Left lung (tissue), 10 donors: ENCODE data around the gene IQCN. TPM values are rescaled to one million over a fixed set of nuclear protein-coding genes. Genes with fewer than 3 reads are reported as not detected.

Experiments used
- ATAC-seq: fragments of 200-7000 bp; cut with Tn5 transposase; one replicate; pipeline ENCODE4 v1.9.1; 2020; ENCODE audit warnings: moderate library complexity
- DNase-seq, 4 donors: peaks; one replicate each; pipeline ENCODE4 v3.0.0-alpha.2; 2013 to 2020
- H3K27ac ChIP-seq, 2 donors: fragments of 200-600 bp; sonication (generic) in 1 of 2; one replicate each; pipeline versions ENCODE4 v1.5.0 to v1.8.0; 2020 to 2021
- H3K27me3 ChIP-seq, 2 donors: fragments of 200-600 bp; sonication (generic) in 1 of 2; one replicate each; pipeline versions ENCODE4 v1.5.0 to v1.8.0; 2020 to 2021
- H3K36me3 ChIP-seq, 2 donors: fragments of 200-600 bp; sonication (generic) in 1 of 2; one replicate each; pipeline versions ENCODE4 v1.5.0 to v1.8.0; 2020 to 2021
- H3K4me1 ChIP-seq, 2 donors: fragments of 200-600 bp; one replicate each; pipeline ENCODE4 v1.8.0; 2021
- H3K4me3 ChIP-seq, 2 donors: fragments of 200-600 bp; sonication (generic) in 1 of 2; one replicate each; pipeline versions ENCODE4 v1.5.0 to v1.8.0; 2020 to 2021; ENCODE audit warnings: mild to moderate bottlenecking in 1 of 2
- H3K9me3 ChIP-seq, 2 donors: fragments of 200-600 bp; sonication (generic) in 1 of 2; one replicate each; pipeline versions ENCODE4 v1.5.0 to v1.8.0; 2020 to 2021
- intact Hi-C, 2 donors: fragments of 100-400 bp; cut with DNase I; formaldehyde crosslinking; loops; one replicate each; pipeline versions ENCODE4 v1.11.2 to v1.14.2; 2022
- polyA plus RNA-seq, 6 donors: library from polyadenylated mRNA; unstranded; fragments of 120-200 nt; gene quantifications; one replicate each; pipeline ENCODE4 v1.2.1, GENCODE V29; 2013; ENCODE audit not compliant: insufficient read length in 6 of 6
- total RNA-seq, 2 donors: library from RNA; stranded (reverse); fragmentation: NEBNext Ultra II Directional; extraction: Animal tissue kit (Norgen Biotek cat#: 25700); gene quantifications; one replicate each; pipeline ENCODE4 v1.2.1, GENCODE V29; 2021
- TF ChIP-seq, protein P1 (sequence below), 2 donors: fragments of 200-600 bp; sonication (generic) in 1 of 2; IDR thresholded peaks; one replicate each; pipeline versions ENCODE4 v1.5.0 to v1.8.0; 2021; ENCODE audit warnings: antibody characterized with exemption in 2 of 2
- donor health status: DM: no; HTN: yes; CAD: no.
- donor health status: DM: no; HTN: no; CAD: no.

Gene IQCN
- total and polyA plus RNA-seq, 8 donors: 3.0 to 12.7 (median 6.8) TPM

DNA sequence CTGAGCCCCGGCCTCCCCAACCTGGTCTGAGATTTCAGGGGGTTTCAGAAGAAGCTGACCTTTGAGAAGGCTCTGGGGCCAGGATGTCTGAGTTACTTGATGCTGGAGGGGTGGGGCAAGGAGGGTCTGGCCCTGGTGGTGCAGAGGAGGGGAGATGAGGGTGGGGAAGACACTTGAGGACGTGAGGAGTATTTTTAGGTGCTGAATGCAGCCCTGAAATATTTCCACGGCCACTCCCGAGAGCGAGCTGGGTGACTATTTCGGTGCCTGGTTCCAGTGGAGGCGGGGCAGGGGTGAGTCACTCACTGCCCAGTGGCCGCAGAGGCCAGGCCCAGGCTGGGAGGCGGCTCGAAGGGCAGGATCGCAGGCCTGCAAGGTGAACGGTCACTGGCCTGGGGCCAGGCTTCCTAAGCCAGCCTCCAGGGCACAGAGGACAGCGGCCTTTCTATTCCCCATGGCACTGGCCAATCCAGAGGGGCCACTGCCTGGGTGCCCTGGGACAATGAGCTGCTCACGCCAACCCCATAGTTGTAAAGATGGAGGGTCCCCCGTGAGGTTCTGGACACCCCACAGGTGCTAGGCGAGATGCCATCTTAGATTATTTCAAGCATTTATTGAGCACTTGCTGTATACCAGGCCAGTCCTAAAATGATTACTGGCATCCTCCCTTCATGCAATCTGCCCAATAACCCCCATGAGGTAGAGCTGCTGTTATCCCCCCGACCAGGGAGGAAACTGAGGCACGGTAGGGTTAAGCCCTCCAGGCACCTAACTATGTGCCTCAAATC, 26.9 kb upstream of the IQCN start:
- TF ChIP-seq, protein P1, sequence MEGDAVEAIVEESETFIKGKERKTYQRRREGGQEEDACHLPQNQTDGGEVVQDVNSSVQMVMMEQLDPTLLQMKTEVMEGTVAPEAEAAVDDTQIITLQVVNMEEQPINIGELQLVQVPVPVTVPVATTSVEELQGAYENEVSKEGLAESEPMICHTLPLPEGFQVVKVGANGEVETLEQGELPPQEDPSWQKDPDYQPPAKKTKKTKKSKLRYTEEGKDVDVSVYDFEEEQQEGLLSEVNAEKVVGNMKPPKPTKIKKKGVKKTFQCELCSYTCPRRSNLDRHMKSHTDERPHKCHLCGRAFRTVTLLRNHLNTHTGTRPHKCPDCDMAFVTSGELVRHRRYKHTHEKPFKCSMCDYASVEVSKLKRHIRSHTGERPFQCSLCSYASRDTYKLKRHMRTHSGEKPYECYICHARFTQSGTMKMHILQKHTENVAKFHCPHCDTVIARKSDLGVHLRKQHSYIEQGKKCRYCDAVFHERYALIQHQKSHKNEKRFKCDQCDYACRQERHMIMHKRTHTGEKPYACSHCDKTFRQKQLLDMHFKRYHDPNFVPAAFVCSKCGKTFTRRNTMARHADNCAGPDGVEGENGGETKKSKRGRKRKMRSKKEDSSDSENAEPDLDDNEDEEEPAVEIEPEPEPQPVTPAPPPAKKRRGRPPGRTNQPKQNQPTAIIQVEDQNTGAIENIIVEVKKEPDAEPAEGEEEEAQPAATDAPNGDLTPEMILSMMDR (IDR thresholded peaks at IDR 0.05): no peak
- H3K36me3 ChIP-seq: no peaks in the 10 kb centered on the region
- intact Hi-C loops: no loop called here
- H3K4me1 ChIP-seq: peaks cover 11 to 56% of the 10 kb centered on the region in 2 donors
- no peaks in the 10 kb centered on the region for H3K27me3 ChIP-seq
- H3K4me3 ChIP-seq: no peak overlapping the region
- DNase-seq (peak in 2 of 4 donors; percentile 80 to 92), ATAC-seq (peak; percentile 74)
- H3K27ac ChIP-seq: peak overlapping the region; percentile 26 to 72
- H3K9me3 ChIP-seq: no peaks in the 10 kb centered on the region

DNA sequence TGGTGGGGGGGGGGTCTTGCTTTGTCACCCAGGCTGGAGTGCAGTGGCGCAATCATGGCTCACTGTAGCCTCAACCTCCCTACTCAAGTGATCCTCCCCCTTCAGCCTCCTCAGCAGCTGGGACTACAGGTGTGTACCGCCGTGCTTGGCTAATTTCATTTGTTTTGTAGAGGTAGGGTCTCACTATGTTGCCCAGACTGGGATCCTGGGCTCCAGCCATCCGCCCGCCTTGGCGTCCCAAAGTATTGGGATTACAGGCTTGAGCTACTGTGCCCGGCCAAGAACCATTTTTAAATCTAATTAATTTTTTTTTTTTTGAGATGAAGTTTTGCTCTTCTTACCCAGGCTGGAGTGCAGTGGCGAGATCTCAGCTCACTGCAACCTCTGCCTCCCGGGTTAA, 25.4 kb upstream of the IQCN start:
- TF ChIP-seq, protein P1 (IDR thresholded peaks at IDR 0.05): no peak
- Histone ChIP-seq H3K9me3 (no peaks in the 10 kb centered on the region), H3K27me3 (no peaks in the 10 kb centered on the region), H3K27ac (no peak overlapping the region), H3K4me3 (no peak overlapping the region), H3K36me3 (no peaks in the 10 kb centered on the region), H3K4me1 (peaks cover 3 to 42% of the 10 kb centered on the region in 2 donors)
- intact Hi-C loops: no loop called here
- ATAC-seq (no peak), DNase-seq (no peak)

DNA sequence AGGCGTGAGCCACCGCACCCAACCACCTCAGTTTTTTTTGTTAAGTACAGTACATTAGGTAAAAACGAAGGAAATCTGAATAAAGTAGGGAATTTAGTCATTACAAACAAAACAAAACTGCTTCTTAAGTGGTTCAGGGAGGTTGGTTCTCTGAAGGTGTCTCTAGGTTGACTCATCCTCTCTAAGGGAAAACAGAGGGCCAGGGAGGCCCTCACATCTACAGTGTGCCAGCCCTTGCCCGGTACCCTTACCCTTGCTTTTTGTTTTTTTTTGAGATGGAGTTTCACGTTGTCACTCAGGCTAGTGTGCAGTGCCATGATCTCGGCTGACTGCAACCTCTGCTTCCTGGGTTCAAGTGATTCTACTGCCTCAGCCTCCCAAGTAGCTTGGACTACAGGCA, 24.3 kb upstream of the IQCN start:
- Histone ChIP-seq H3K36me3 (no peaks in the 10 kb centered on the region), H3K27me3 (no peaks in the 10 kb centered on the region), H3K4me3 (no peak overlapping the region), H3K9me3 (no peaks in the 10 kb centered on the region), H3K4me1 (peaks cover 0 to 33% of the 10 kb centered on the region in 2 donors), H3K27ac (no peak overlapping the region)
- ATAC-seq (no peak), DNase-seq (no peak)
- intact Hi-C loops: no loop called here
- TF ChIP-seq, protein P1 (IDR thresholded peaks at IDR 0.05): no peak

DNA sequence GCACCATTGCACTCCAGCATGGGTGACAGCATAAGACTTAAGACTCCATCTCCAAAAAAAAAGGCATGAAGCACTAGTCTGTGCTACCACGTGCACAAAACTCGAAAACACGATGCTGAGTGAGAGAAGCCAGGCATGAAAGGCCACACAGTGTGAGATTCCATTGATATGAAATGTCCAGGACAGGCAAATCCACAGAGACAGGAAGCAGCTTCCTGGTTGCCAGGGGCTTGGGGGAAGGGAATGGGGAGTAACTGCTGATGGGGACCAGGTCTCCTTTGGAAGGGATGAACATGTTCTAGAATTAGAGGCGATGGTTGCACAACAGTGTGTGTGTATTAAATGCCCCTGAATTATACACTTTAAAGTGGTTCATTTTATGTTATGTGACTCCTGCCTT, 23.1 kb upstream of the IQCN start:
- no peak for ATAC-seq

DNA sequence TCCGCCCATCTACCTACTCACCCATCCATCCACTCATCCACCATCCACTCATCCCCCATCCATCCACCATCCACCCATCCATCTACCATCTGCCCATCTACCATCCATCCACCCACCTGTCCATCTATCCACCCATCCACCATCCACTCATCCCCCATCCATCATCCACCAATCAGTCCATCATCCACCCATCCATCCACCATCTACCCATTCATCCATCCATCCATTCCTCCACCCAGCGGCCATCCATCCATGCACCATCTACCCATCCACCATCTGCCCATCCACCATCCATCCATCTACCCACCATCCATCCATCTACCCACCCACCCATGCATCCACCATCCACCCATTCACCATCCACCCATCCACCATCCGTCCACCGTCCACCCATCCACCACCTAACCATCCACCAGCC, 20.8 kb upstream of the IQCN start:
- Histone ChIP-seq H3K27me3 (no peaks in the 10 kb centered on the region), H3K36me3 (no peaks in the 10 kb centered on the region), H3K4me1 (peaks cover 10 to 27% of the 10 kb centered on the region in 2 donors), H3K27ac (no peak overlapping the region), H3K4me3 (no peak overlapping the region), H3K9me3 (no peaks in the 10 kb centered on the region)
- ATAC-seq (no peak), DNase-seq (no peak)
- intact Hi-C loops: no loop called here
- TF ChIP-seq, protein P1 (IDR thresholded peaks at IDR 0.05): no peak

More for the DNA sequence above, 23.1 kb upstream of the IQCN start:
- DNase-seq: no peak
- TF ChIP-seq, protein P1 (IDR thresholded peaks at IDR 0.05): no peak
- H3K4me1 ChIP-seq: peaks cover 6 to 29% of the 10 kb centered on the region in 2 donors
- H3K36me3 ChIP-seq: no peaks in the 10 kb centered on the region
- H3K27me3 ChIP-seq: no peaks in the 10 kb centered on the region
- H3K9me3 ChIP-seq: no peaks in the 10 kb centered on the region
- H3K4me3 ChIP-seq: no peak overlapping the region
- no peak overlapping the region for H3K27ac ChIP-seq
- intact Hi-C loops: no loop called here
